ENCODE data around the gene COCH. TPM values are rescaled to one million over a fixed set of nuclear protein-coding genes. Genes with fewer than 3 reads are reported as not detected.

Gene COCH
- total RNA-seq, 1 donor from 2014 or later = 10.4 TPM

GRCh38 chr14:30884901-30885300 is 10.5 kb downstream of the COCH start:
- ChIA-PET POLR2A (no interaction called here), CTCF (no interaction called here)
- Mint-ChIP-seq H3K36me3 (ENCODE audit: low read depth) (peaks cover 6% of the 10 kb centered on the region), H3K27me3 (no peaks in the 10 kb centered on the region), H3K4me3 (no peak overlapping the region), H3K9me3 (no peaks in the 10 kb centered on the region), H3K27ac (no peak overlapping the region), H3K4me1 (no peaks in the 10 kb centered on the region)
- intact Hi-C loops (cut with micrococcal nuclease) = no loop called here
- TF ChIP-seq, protein P1, sequence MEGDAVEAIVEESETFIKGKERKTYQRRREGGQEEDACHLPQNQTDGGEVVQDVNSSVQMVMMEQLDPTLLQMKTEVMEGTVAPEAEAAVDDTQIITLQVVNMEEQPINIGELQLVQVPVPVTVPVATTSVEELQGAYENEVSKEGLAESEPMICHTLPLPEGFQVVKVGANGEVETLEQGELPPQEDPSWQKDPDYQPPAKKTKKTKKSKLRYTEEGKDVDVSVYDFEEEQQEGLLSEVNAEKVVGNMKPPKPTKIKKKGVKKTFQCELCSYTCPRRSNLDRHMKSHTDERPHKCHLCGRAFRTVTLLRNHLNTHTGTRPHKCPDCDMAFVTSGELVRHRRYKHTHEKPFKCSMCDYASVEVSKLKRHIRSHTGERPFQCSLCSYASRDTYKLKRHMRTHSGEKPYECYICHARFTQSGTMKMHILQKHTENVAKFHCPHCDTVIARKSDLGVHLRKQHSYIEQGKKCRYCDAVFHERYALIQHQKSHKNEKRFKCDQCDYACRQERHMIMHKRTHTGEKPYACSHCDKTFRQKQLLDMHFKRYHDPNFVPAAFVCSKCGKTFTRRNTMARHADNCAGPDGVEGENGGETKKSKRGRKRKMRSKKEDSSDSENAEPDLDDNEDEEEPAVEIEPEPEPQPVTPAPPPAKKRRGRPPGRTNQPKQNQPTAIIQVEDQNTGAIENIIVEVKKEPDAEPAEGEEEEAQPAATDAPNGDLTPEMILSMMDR (IDR thresholded peaks at IDR 0.05) = no peak
- no peak for ATAC-seq (ENCODE audit: low read depth)
- DNase-seq = no peak

GRCh38 chr14:30885840-30886740 is 11.7 kb downstream of the COCH start:
- CTCF ChIA-PET = no interaction called here
- Mint-ChIP-seq H3K9me3 (no peaks in the 10 kb centered on the region), H3K4me3 (no peak overlapping the region), H3K27ac (no peak overlapping the region), H3K36me3 (ENCODE audit: low read depth) (peaks cover 6% of the 10 kb centered on the region), H3K27me3 (no peaks in the 10 kb centered on the region), H3K4me1 (no peaks in the 10 kb centered on the region)
- POLR2A ChIA-PET = no interaction called here
- ATAC-seq (ENCODE audit: low read depth) (no peak), DNase-seq (no peak)
- TF ChIP-seq, protein P1 (IDR thresholded peaks at IDR 0.05) = no peak
- intact Hi-C loops (cut with micrococcal nuclease) = no loop called here

- H3K27ac Mint-ChIP-seq = no peak overlapping the region
- H3K4me1 Mint-ChIP-seq = no peaks in the 10 kb centered on the region
- intact Hi-C loops (cut with micrococcal nuclease) = no loop called here
- no peak overlapping the region for H3K4me3 Mint-ChIP-seq
- TF ChIP-seq, protein P1 (IDR thresholded peaks at IDR 0.05) = no peak
- no peak for DNase-seq
- H3K27me3 Mint-ChIP-seq = no peaks in the 10 kb centered on the region
- ChIA-PET CTCF (interaction anchor here (1.2 kb wide), 1 partner anchor 15 kb away, joined by 4 read pairs; the partner anchor contains the start of gene COCH), POLR2A (no interaction called here)
- ATAC-seq (ENCODE audit: low read depth) = no peak
- peaks cover 13% of the 10 kb centered on the region for H3K36me3 Mint-ChIP-seq (ENCODE audit: low read depth)
- no peaks in the 10 kb centered on the region for H3K9me3 Mint-ChIP-seq
Observed at GRCh38 chr14:30888480-30889243, 14.3 kb downstream of the COCH start.

DNA sequence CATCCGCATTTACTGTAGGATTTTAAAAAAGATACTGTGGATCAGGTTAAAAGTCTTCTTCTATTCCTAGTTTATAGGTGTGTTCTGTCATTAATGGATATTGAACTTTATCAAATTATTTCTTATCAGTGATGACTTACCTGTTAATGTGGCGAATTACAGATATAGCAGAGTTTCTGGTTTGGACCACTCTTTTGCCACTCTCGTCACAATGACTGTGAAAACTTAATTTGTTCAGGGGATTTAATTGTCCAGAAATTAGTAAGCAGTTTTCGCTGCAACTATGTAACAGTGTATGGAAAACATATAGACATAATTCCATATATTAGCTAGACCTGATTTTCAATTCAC is 14.9 kb downstream of the COCH start:
- no peaks in the 10 kb centered on the region for H3K9me3 Mint-ChIP-seq
- H3K27me3 Mint-ChIP-seq = no peaks in the 10 kb centered on the region
- H3K36me3 Mint-ChIP-seq (ENCODE audit: low read depth) = peaks cover 14% of the 10 kb centered on the region
- ChIA-PET POLR2A (no interaction called here), CTCF (no interaction called here)
- no peak overlapping the region for H3K27ac Mint-ChIP-seq
- ATAC-seq (ENCODE audit: low read depth) = no peak
- no peak for DNase-seq
- no peak overlapping the region for H3K4me3 Mint-ChIP-seq
- intact Hi-C loops (cut with micrococcal nuclease) = no loop called here
- TF ChIP-seq, protein P1 (IDR thresholded peaks at IDR 0.05) = no peak
- no peaks in the 10 kb centered on the region for H3K4me1 Mint-ChIP-seq

- peaks cover 42% of the 10 kb centered on the region for H3K36me3 Mint-ChIP-seq (ENCODE audit: low read depth)
- intact Hi-C loops (cut with micrococcal nuclease) = no loop called here
- H3K27ac Mint-ChIP-seq = no peak overlapping the region
- ChIA-PET POLR2A (no interaction called here), CTCF (no interaction called here)
- TF ChIP-seq, protein P1 (IDR thresholded peaks at IDR 0.05) = no peak
- no peaks in the 10 kb centered on the region for H3K9me3 Mint-ChIP-seq
- no peaks in the 10 kb centered on the region for H3K27me3 Mint-ChIP-seq
- H3K4me3 Mint-ChIP-seq = no peak overlapping the region
- ATAC-seq (ENCODE audit: low read depth) (no peak), DNase-seq (no peak)
- no peaks in the 10 kb centered on the region for H3K4me1 Mint-ChIP-seq
Observed at GRCh38 chr14:30893819-30894218, 19.5 kb downstream of the COCH start.

Data from activated B cell treated with CpG ODN at 0.5 μM for 24 hours (primary cell).